H1 (cell line): ENCODE results near the gene ARMC6. TPM values are rescaled to one million over a fixed set of nuclear protein-coding genes. Genes with fewer than 3 reads are reported as not detected.

Experiments
- CTCF ChIA-PET: fragments of 300-600 bp; sonication (Branson Sonifier 250); formaldehyde crosslinking; loops from one replicate; lab custom pipeline; 2021; ENCODE audit not compliant: partially characterized antibody; lab: Charles Lee
- POLR2A ChIA-PET: fragments of 300-600 bp; sonication (Branson Sonifier 250); formaldehyde crosslinking; loops from one replicate; lab custom pipeline; 2021; ENCODE audit warnings: inconsistent platforms; ENCODE audit not compliant: partially characterized antibody; lab: Charles Lee
- DNase-seq, 2 experiments: peaks; one replicate each; pipeline versions ENCODE4 v3.0.0 to v3.0.0-alpha.2; 2010 to 2022; ENCODE audit warnings: low spot score in 2 of 2, low read depth in 1 of 2, mixed read lengths in 1 of 2
- FAIRE-seq: peaks from 2 replicates; lab custom pipeline; 2011; peaks lifted over from hg19 to GRCh38; lab: Jason Lieb, UNC
- H2AFZ ChIP-seq: 2 replicates; pipeline ENCODE4 v1.8.1; 2012; ENCODE audit warnings: low read length, inconsistent platforms
- H2AK5ac ChIP-seq: 2 replicates; pipeline ENCODE4 v1.6.1; 2013; ENCODE audit warnings: low read depth, low read length
- H2BK120ac ChIP-seq: replicated peaks from 2 replicates; pipeline ENCODE3; 2013; ENCODE audit warnings: low read depth, low read length, inconsistent platforms
- H2BK12ac ChIP-seq: 2 replicates; pipeline ENCODE4 v1.6.1; 2013; ENCODE audit warnings: low read depth, low read length
- H2BK15ac ChIP-seq: 2 replicates; pipeline ENCODE4 v1.6.1; 2013; ENCODE audit warnings: low read length
- H2BK20ac ChIP-seq: 2 replicates; pipeline ENCODE4 v1.6.1; 2013; ENCODE audit warnings: low read length
- H2BK5ac ChIP-seq: 2 replicates; pipeline ENCODE4 v1.6.1; 2013; ENCODE audit warnings: low read depth, low read length
- H3K14ac ChIP-seq: 2 replicates; pipeline ENCODE4 v1.6.1; 2013; ENCODE audit warnings: inconsistent platforms; ENCODE audit not compliant: insufficient read length
- H3K18ac ChIP-seq: 2 replicates; pipeline ENCODE4 v1.6.1; 2013; ENCODE audit warnings: low read length; ENCODE audit errors: extremely low read depth
- H3K23ac ChIP-seq: 2 replicates; pipeline ENCODE4 v1.6.1; 2013; ENCODE audit warnings: inconsistent platforms; ENCODE audit not compliant: insufficient read length
- H3K23me2 ChIP-seq: 2 replicates; pipeline ENCODE4 v1.6.1; 2013; ENCODE audit warnings: low read depth, low read length
- H3K27ac ChIP-seq: 2 replicates; pipeline ENCODE4 v1.6.1; 2011; ENCODE audit warnings: low read depth, low read length, inconsistent platforms
- H3K27me3 ChIP-seq, 4 experiments: replicated peaks in 1 of 4; 1 replicate in 1 of 4; 2 replicates in 3 of 4; pipeline versions ENCODE4 v1.6.1 to v1.8.1; 2011 to 2013; ENCODE audit warnings: low read length in 3 of 4, mild to moderate bottlenecking in 3 of 4, inconsistent platforms in 2 of 4, mixed read lengths in 2 of 4, moderate library complexity in 1 of 4; ENCODE audit not compliant: control insufficient read depth in 3 of 4, insufficient read depth in 3 of 4; ENCODE audit errors: extremely low read depth in 1 of 4
- H3K36me3 ChIP-seq, 4 experiments: 2 replicates each; pipeline versions ENCODE4 v1.6.1 to v1.8.1; 2011 to 2013; ENCODE audit warnings: mild to moderate bottlenecking in 4 of 4, low read length in 3 of 4, moderate library complexity in 2 of 4, control low read depth in 1 of 4, inconsistent platforms in 1 of 4; ENCODE audit not compliant: insufficient read depth in 4 of 4, control insufficient read depth in 2 of 4
- H3K4ac ChIP-seq: replicated peaks from 2 replicates; pipeline ENCODE3; 2013; ENCODE audit warnings: low read length, low read depth, mixed read lengths, inconsistent platforms; ENCODE audit not compliant: insufficient read length
- H3K4me1 ChIP-seq, 4 experiments: replicated peaks in 1 of 4; 1 replicate in 1 of 4; 2 replicates in 3 of 4; pipeline versions ENCODE4 v1.6.1 to v1.8.1; 2011 to 2013; ENCODE audit warnings: low read length in 3 of 4, inconsistent platforms in 2 of 4, mixed read lengths in 1 of 4; ENCODE audit not compliant: insufficient read depth in 4 of 4, control insufficient read depth in 3 of 4
- H3K4me2 ChIP-seq, 2 experiments: 2 replicates each; pipeline versions ENCODE4 v1.6.1 to v1.8.1; 2011 to 2013; ENCODE audit warnings: low read depth in 2 of 2, low read length in 2 of 2, control low read depth in 1 of 2, inconsistent platforms in 1 of 2, mild to moderate bottlenecking in 1 of 2; ENCODE audit not compliant: insufficient read depth in 1 of 2
- H3K4me3 ChIP-seq, 4 experiments: fragments of 200-600, 300-600 bp in 1 of 4; sonication (generic), shearing (Covaris generic), sonication (Bioruptor Twin) in 1 of 4; 2 replicates each; pipeline versions ENCODE4 v1.5.1 to v1.8.1; 2011 to 2016; ENCODE audit warnings: low read length in 4 of 4, low read depth in 3 of 4, control low read depth in 2 of 4, inconsistent platforms in 2 of 4, mild to moderate bottlenecking in 2 of 4, mixed read lengths in 1 of 4, moderate library complexity in 1 of 4; ENCODE audit not compliant: insufficient read depth in 2 of 4; ENCODE audit errors: extremely low read depth in 1 of 4
- H3K56ac ChIP-seq: replicated peaks from 2 replicates; pipeline ENCODE3; 2013; ENCODE audit warnings: low read depth, mild to moderate bottlenecking, mixed read lengths, low read length, inconsistent platforms; ENCODE audit not compliant: insufficient read length
- H3K79me1 ChIP-seq: 2 replicates; pipeline ENCODE4 v1.6.1; 2013; ENCODE audit warnings: low read depth, low read length, control low read depth
- H3K79me2 ChIP-seq, 2 experiments: 2 replicates each; pipeline versions ENCODE4 v1.6.1 to v1.8.1; 2012 to 2013; ENCODE audit warnings: low read length in 2 of 2, mild to moderate bottlenecking in 2 of 2, inconsistent platforms in 1 of 2; ENCODE audit not compliant: insufficient read depth in 2 of 2, control insufficient read depth in 1 of 2
- H3K9ac ChIP-seq, 4 experiments: replicated peaks in 1 of 4; 1 replicate in 1 of 4; 2 replicates in 3 of 4; pipeline versions ENCODE4 v1.6.1 to v1.8.1; 2011 to 2013; ENCODE audit warnings: low read depth in 3 of 4, low read length in 3 of 4, control low read depth in 2 of 4, mild to moderate bottlenecking in 2 of 4, moderate library complexity in 2 of 4, inconsistent platforms in 1 of 4; ENCODE audit errors: extremely low read depth in 1 of 4
- H3K9me3 ChIP-seq, 2 experiments: 2 replicates each; pipeline versions ENCODE4 v1.6.1 to v1.8.1; 2012 to 2013; ENCODE audit warnings: mild to moderate bottlenecking in 2 of 2, moderate library complexity in 2 of 2, control low read depth in 1 of 2, inconsistent platforms in 1 of 2, low read depth in 1 of 2, low read length in 1 of 2, mixed read lengths in 1 of 2; ENCODE audit not compliant: insufficient read depth in 2 of 2
- H4K20me1 ChIP-seq, 2 experiments: replicated peaks in 1 of 2; 2 replicates each; pipeline versions ENCODE3 to v1.8.1; 2011 to 2013; ENCODE audit warnings: inconsistent platforms in 2 of 2, low read length in 2 of 2, mild to moderate bottlenecking in 1 of 2; ENCODE audit not compliant: insufficient read depth in 2 of 2, control insufficient read depth in 1 of 2
- H4K5ac ChIP-seq: 2 replicates; pipeline ENCODE4 v1.6.1; 2013; ENCODE audit warnings: low read length, low read depth, mixed read lengths, inconsistent platforms; ENCODE audit not compliant: insufficient read length
- H4K8ac ChIP-seq: 2 replicates; pipeline ENCODE4 v1.8.0; 2013; ENCODE audit warnings: mild to moderate bottlenecking, moderate library complexity, low read length, inconsistent platforms; ENCODE audit not compliant: insufficient read depth; ENCODE audit errors: extremely low read depth
- H4K91ac ChIP-seq: replicated peaks from 2 replicates; pipeline ENCODE3; 2013; ENCODE audit warnings: low read length, mixed read lengths, inconsistent platforms; ENCODE audit not compliant: insufficient read length
- HDAC6 ChIP-seq: IDR thresholded peaks from one replicate; pipeline ENCODE4 v1.7.1; 2012; ENCODE audit warnings: low read depth, mild to moderate bottlenecking, inconsistent platforms, low read length, moderate library complexity
- JUN ChIP-seq: IDR thresholded peaks from 2 replicates; pipeline ENCODE4 v1.6.1; 2011; ENCODE audit warnings: low read depth, mild to moderate bottlenecking, improper control_type of control experiment, low read length
- NANOG ChIP-seq: IDR thresholded peaks from 2 replicates; pipeline ENCODE4 v1.6.1; 2011; ENCODE audit warnings: low read length, low read depth, mild to moderate bottlenecking, inconsistent platforms; ENCODE audit not compliant: insufficient read depth, poor library complexity, severe bottlenecking
- PHF8 ChIP-seq: fragments of 200-600 bp; sonication (generic); conservative IDR thresholded peaks from 2 replicates; pipeline ENCODE4 v1.7.1; 2012; ENCODE audit warnings: low read depth, mild to moderate bottlenecking, inconsistent platforms, low read length, moderate library complexity
- RBBP5 ChIP-seq: IDR thresholded peaks from 2 replicates; pipeline ENCODE4 v1.7.1; 2012; ENCODE audit warnings: low read depth, mild to moderate bottlenecking, inconsistent platforms, low read length, moderate library complexity, borderline replicate concordance
- WGBS, 2 experiments: shearing (Covaris generic) in 1 of 2; methylation state at CpG; one replicate each; pipeline versions ENCODE4 v1.1.6 to v1.1.7; 2013 to 2015; ENCODE audit warnings: low lambda C conversion rate in 2 of 2, mixed read lengths in 2 of 2, inconsistent platforms in 1 of 2, low coverage in 1 of 2, missing lambda C conversion rate in 1 of 2; ENCODE audit not compliant: insufficient replicate concordance in 2 of 2, insufficient coverage in 1 of 2, insufficient read length in 1 of 2; ENCODE audit errors: extremely low coverage in 1 of 2, missing lambda C conversion rate in 1 of 2; 5-methylcytosine and 5-hydroxymethylcytosine counted together
- polyA plus RNA-seq, 7 experiments: library from polyadenylated mRNA; depleted of rRNA in 3 of 7; stranded (reverse) in 5 of 7; unstranded in 2 of 7; fragments of >200 nt in 5 of 7; fragments of 200-250 nt in 2 of 7; gene quantifications; 1 replicate in 5 of 7; 2 replicates in 1 of 7; 4 replicates in 1 of 7; pipeline versions ENCODE4 v1.2.1 to v1.2.3, GENCODE V29; 2011 to 2013; ENCODE audit warnings: missing spikeins in 2 of 7, mixed read lengths in 2 of 7
- total RNA-seq: library from RNA; stranded (reverse); fragmentation: NEBNext Ultra II Directional; extraction: Animal tissue kit (Norgen Biotek cat#: 25700); gene quantifications from 2 replicates; pipeline ENCODE4 v1.2.1, GENCODE V29; 2021

Gene ARMC6
- total and polyA plus RNA-seq, 2 of the 8 experiments (the other 6 are each of a cell fraction or from before 2014, with no cell fraction given), result 67.1 to 68.3 TPM

- H4K20me1 ChIP-seq, result peaks cover 0 to 2% of the 10 kb centered on the region in 2 experiments
- H3K27ac ChIP-seq, result no peak overlapping the region
- peaks cover 0 to 63% (median 39%) of the 10 kb centered on the region in 4 experiments; a peak in 6 of 7 replicates for H3K27me3 ChIP-seq
- H3K23ac ChIP-seq, result no peak overlapping the region
- WGBS, 2 experiments, result 89% methylated on average over 11 of the region's 11 CpGs; no CpG with 5 or more reads in 1 of the 2 experiments
- H4K91ac ChIP-seq, result no peak overlapping the region
- H3K36me3 ChIP-seq, result no peaks in the 10 kb centered on the region
- H3K79me1 ChIP-seq, result no peaks in the 10 kb centered on the region
- DNase-seq (no peak), FAIRE-seq (no peak)
- ChIA-PET CTCF (interaction anchor here (0.8 to 5.0 kb wide), 7 partner anchors 16 to 85 kb away, joined by 3 to 29 read pairs (median 4); no protein-coding TSS in a partner anchor), POLR2A (interaction anchor here (0.6 to 1.3 kb wide), 4 partner anchors 9 to 191 kb away, joined by 3 read pairs; no protein-coding TSS in a partner anchor)
- H3K14ac ChIP-seq, result no peak overlapping the region
- no peak overlapping the region for H2BK5ac ChIP-seq
- no peak overlapping the region for H3K18ac ChIP-seq
- no peak overlapping the region for H4K8ac ChIP-seq
- no peak overlapping the region for H2BK120ac ChIP-seq
- H4K5ac ChIP-seq, result no peak overlapping the region
- H3K9me3 ChIP-seq, result no peaks in the 10 kb centered on the region
- H3K4me3 ChIP-seq, result no peak overlapping the region
- H2AFZ ChIP-seq, result no peak overlapping the region
- peaks cover 3% of the 10 kb centered on the region; the same call in 1 of the 2 replicates for H3K23me2 ChIP-seq
- no peak overlapping the region for H3K4ac ChIP-seq
- H3K56ac ChIP-seq, result no peak overlapping the region
- H3K9ac ChIP-seq, result no peak overlapping the region
- H2BK20ac ChIP-seq, result no peak overlapping the region
- H2BK12ac ChIP-seq, result no peak overlapping the region
- H2AK5ac ChIP-seq, result no peak overlapping the region
- no peak overlapping the region for H2BK15ac ChIP-seq
- H3K4me2 ChIP-seq, result no peak overlapping the region
- H3K4me1 ChIP-seq, result peaks cover 0 to 7% (median 3%) of the 10 kb centered on the region in 4 experiments; a peak in 5 of 7 replicates
- H3K79me2 ChIP-seq, result no peaks in the 10 kb centered on the region
- no peak for TF ChIP-seq RBBP5
- no peak for TF ChIP-seq PHF8
- TF ChIP-seq JUN, result no peak
- TF ChIP-seq HDAC6, result no peak
- no peak for TF ChIP-seq NANOG
Measured at GRCh38 chr19:19068659-19069654, 35.6 kb downstream of the ARMC6 start.
